HCT116 (cell line): ENCODE results near the gene SLC39A12.

Experiments
- ELF1 ChIP-seq: IDR thresholded peaks from 2 replicates; pipeline ENCODE4 v1.6.1; 2012; ENCODE audit warnings: low read depth, borderline replicate concordance
- EZH2 ChIP-seq: fragments of 200-600 bp; sonication (generic); IDR thresholded peaks from 2 replicates; pipeline ENCODE4 v1.6.1; 2017; ENCODE audit warnings: antibody characterized with exemption, mixed run types
- EZH2phosphoT487 ChIP-seq: fragments of 200-600 bp; IDR thresholded peaks from 2 replicates; pipeline ENCODE4 v1.6.1; 2018; ENCODE audit warnings: antibody characterized with exemption, borderline replicate concordance
- POLR2A ChIP-seq: IDR thresholded peaks from 2 replicates; pipeline ENCODE4 v1.7.0; 2011; ENCODE audit warnings: borderline replicate concordance; ENCODE audit not compliant: insufficient read depth, insufficient read length; ENCODE audit errors: extremely low read depth
- SIN3A ChIP-seq: IDR thresholded peaks from 2 replicates; pipeline ENCODE4 v1.6.1; 2012; ENCODE audit warnings: low read depth
- TF ChIP-seq, protein P1 (sequence below), 3 experiments: fragments of 200-600 bp in 1 of 3; sonication (generic) in 1 of 3; IDR thresholded peaks in 2 of 3; conservative IDR thresholded peaks in 1 of 3; 2 replicates each; pipeline ENCODE4 v1.5.1; 2012 to 2017; ENCODE audit warnings: low read depth in 2 of 3, low read length in 2 of 3, antibody characterized with exemption in 1 of 3, borderline replicate concordance in 1 of 3, control low read depth in 1 of 3, mild to moderate bottlenecking in 1 of 3, mixed read lengths in 1 of 3, mixed run types in 1 of 3, moderate library complexity in 1 of 3; ENCODE audit not compliant: insufficient read depth in 1 of 3

DNA sequence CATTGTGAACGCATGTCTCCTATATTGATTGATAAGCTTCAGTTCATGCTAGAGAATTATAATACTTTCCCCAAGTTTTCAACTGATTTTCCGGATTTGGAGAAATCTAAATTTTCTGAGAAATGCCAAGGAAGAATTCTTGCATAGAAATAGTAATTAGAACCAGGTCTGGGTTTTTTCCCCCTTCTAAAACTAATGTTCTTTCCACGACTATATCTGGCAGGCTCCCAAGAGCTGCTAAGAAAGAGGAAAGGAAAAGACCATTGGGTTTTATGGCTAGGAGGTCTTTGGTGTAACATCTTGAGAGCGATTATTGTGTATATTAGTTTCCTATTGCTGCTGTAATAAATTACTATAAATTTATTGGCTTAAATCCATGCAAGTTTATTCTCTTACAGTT lies 116.7 kb downstream of the SLC39A12 start:
- TF ChIP-seq, protein P1, sequence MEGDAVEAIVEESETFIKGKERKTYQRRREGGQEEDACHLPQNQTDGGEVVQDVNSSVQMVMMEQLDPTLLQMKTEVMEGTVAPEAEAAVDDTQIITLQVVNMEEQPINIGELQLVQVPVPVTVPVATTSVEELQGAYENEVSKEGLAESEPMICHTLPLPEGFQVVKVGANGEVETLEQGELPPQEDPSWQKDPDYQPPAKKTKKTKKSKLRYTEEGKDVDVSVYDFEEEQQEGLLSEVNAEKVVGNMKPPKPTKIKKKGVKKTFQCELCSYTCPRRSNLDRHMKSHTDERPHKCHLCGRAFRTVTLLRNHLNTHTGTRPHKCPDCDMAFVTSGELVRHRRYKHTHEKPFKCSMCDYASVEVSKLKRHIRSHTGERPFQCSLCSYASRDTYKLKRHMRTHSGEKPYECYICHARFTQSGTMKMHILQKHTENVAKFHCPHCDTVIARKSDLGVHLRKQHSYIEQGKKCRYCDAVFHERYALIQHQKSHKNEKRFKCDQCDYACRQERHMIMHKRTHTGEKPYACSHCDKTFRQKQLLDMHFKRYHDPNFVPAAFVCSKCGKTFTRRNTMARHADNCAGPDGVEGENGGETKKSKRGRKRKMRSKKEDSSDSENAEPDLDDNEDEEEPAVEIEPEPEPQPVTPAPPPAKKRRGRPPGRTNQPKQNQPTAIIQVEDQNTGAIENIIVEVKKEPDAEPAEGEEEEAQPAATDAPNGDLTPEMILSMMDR (IDR thresholded peaks at IDR 0.05 in 2 of 3, conservative IDR thresholded peaks at IDR 0.05 in 1 of 3; ENCODE audit: borderline replicate concordance in 1 of 3, insufficient read depth in 1 of 3, low read depth in 2 of 3, low read length in 2 of 3): no peak
- TF ChIP-seq ELF1 (no peak), EZH2 (no peak), POLR2A (no peak), EZH2phosphoT487 (no peak), SIN3A (no peak)
